Vagina (tissue), 2 donors: ENCODE results near the gene INPP5J.

Experiments
- CTCF ChIP-seq, 3 experiments: fragments of 450-650 bp in 2 of 3; fragments of 200-600 bp in 1 of 3; sonication (generic) in 1 of 3; IDR thresholded peaks; one replicate each; pipeline ENCODE4 v1.5.1; 2017 to 2019; ENCODE audit warnings: antibody characterized with exemption in 3 of 3, mild to moderate bottlenecking in 2 of 3, moderate library complexity in 2 of 3
- POLR2A ChIP-seq, 2 donors: fragments of 450-650 bp; IDR thresholded peaks; one replicate each; pipeline ENCODE4 v1.6.1; 2017; ENCODE audit warnings: antibody characterized with exemption in 2 of 2, mild to moderate bottlenecking in 2 of 2, moderate library complexity in 2 of 2

DNA sequence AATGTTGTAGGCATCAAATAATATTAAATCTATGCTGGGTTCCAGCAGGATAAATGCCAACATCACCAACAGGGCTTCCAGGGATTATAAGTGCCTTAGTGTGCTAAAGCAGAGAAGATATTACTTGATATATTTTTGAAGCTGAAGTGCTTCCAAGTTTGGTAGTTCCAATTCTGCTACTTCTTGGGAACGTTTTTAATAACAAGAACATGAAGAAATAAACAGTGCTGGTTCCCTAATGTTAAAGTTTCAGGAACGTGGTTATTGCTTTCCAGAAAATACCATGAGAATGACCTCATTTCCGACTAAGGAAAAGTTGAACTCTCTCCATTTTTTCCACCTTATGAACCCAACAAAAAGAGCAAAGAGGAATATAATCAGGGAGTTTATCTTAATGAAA lies 32.7 kb downstream of the INPP5J start:
- TF ChIP-seq CTCF (IDR thresholded peaks at IDR 0.05) (no peak), POLR2A (IDR thresholded peaks at IDR 0.05) (no peak)
